Astrocyte (in vitro differentiated cells and primary cell): ENCODE results near the gene ZFAND6.

ENCODE experiments used
- CTCF ChIP-seq: IDR thresholded peaks from 2 replicates; pipeline ENCODE4 v1.5.1; 2011; ENCODE audit warnings: low read depth, mild to moderate bottlenecking, inconsistent platforms, low read length, moderate library complexity; ENCODE audit not compliant: insufficient read depth
- EZH2 ChIP-seq: IDR thresholded peaks from 2 replicates; pipeline ENCODE4 v1.6.1; 2012; ENCODE audit warnings: mild to moderate bottlenecking, low read length, inconsistent platforms; ENCODE audit not compliant: insufficient read depth

- TF ChIP-seq CTCF (no peak), EZH2 (no peak)
Observed at GRCh38 chr15:80114114-80114513, 54.6 kb downstream of the ZFAND6 start.
